Activated CD8-positive, alpha-beta T cell treated with anti-CD3 and anti-CD28 coated beads for 36 hours (primary cell): Measurements from ENCODE around the gene CBX6. TPM values are rescaled to one million over a fixed set of nuclear protein-coding genes. Genes with fewer than 3 reads are reported as not detected.

Experiments used
- ATAC-seq: fragments of 200-7000 bp; cut with Tn5 transposase; one replicate; pipeline ENCODE4 v1.10.0; 2021; ENCODE audit warnings: mild to moderate bottlenecking, moderate library complexity
- CTCF ChIA-PET: fragments of 350-600 bp; sonication (Branson Sonifier 250); formaldehyde crosslinking; loops from one replicate; lab custom pipeline; 2021; ENCODE audit warnings: antibody characterized with exemption; lab: Charles Lee
- POLR2A ChIA-PET: fragments of 350-600 bp; sonication (Branson Sonifier 250); formaldehyde crosslinking; loops from one replicate; lab custom pipeline; 2021; ENCODE audit warnings: antibody characterized with exemption; lab: Charles Lee
- DNase-seq: peaks from one replicate; pipeline ENCODE4 v3.0.0-alpha.2; 2020
- H3K27ac Mint-ChIP-seq: one replicate; pipeline ENCODE4 v1.8.0; 2021; ENCODE audit warnings: mild to moderate bottlenecking, mixed read lengths
- H3K27me3 Mint-ChIP-seq: one replicate; pipeline ENCODE4 v1.8.0; 2021; ENCODE audit warnings: mixed read lengths
- H3K36me3 Mint-ChIP-seq: one replicate; pipeline ENCODE4 v1.8.0; 2021; ENCODE audit warnings: low read depth, mixed read lengths
- H3K4me1 Mint-ChIP-seq: one replicate; pipeline ENCODE4 v1.8.0; 2021; ENCODE audit warnings: low read depth, mixed read lengths
- H3K4me3 Mint-ChIP-seq: one replicate; pipeline ENCODE4 v1.8.0; 2021; ENCODE audit warnings: mild to moderate bottlenecking, moderate library complexity, mixed read lengths
- H3K9me3 Mint-ChIP-seq: one replicate; pipeline ENCODE4 v1.8.0; 2021; ENCODE audit warnings: mixed read lengths
- CTCF ChIP-seq: fragments of 200-600 bp; IDR thresholded peaks from one replicate; pipeline ENCODE4 v1.8.0; 2022; ENCODE audit warnings: antibody characterized with exemption, mild to moderate bottlenecking
- intact Hi-C: fragments of 100-400 bp; cut with micrococcal nuclease; formaldehyde crosslinking; loops from one replicate; pipeline ENCODE4 v1.10.0; 2022
- total RNA-seq, 2 experiments: library from RNA; stranded (reverse); gene quantifications; one replicate each; pipeline ENCODE4 v1.2.3, GENCODE V29; 2021

The CBX6 gene
- total RNA-seq, 2 experiments from 2014 or later: 97.7 to 99.4 TPM

GRCh38 chr22:38866399-38867123 lies 5.5 kb downstream of the CBX6 start:
- POLR2A ChIA-PET: no interaction called here
- ATAC-seq: no peak

GRCh38 chr22:38866024-38866398 lies 6.0 kb downstream of the CBX6 start:
- ATAC-seq: no peak
- Mint-ChIP-seq H3K9me3 (no peaks in the 10 kb centered on the region), H3K27me3 (no peaks in the 10 kb centered on the region), H3K4me3 (no peak overlapping the region), H3K4me1 (peaks cover 31% of the 10 kb centered on the region), H3K36me3 (peaks cover 39% of the 10 kb centered on the region), H3K27ac (no peak overlapping the region)
- no peak for TF ChIP-seq CTCF
- intact Hi-C loops: no loop called here
- ChIA-PET CTCF (no interaction called here), POLR2A (no interaction called here)
- no peak for DNase-seq

More at GRCh38 chr22:38866399-38867123, 5.5 kb downstream of the CBX6 start:
- Mint-ChIP-seq H3K36me3 (peaks cover 41% of the 10 kb centered on the region), H3K4me3 (no peak overlapping the region), H3K4me1 (peaks cover 31% of the 10 kb centered on the region), H3K27me3 (no peaks in the 10 kb centered on the region), H3K9me3 (no peaks in the 10 kb centered on the region), H3K27ac (no peak overlapping the region)
- intact Hi-C loops: no loop called here
- no peak for DNase-seq
- TF ChIP-seq CTCF: no peak
- CTCF ChIA-PET: interaction anchor here (5.8 kb wide), 1 partner anchor 138 kb away, joined by 130 read pairs; no protein-coding TSS in a partner anchor

GRCh38 chr22:38865201-38866023 lies 6.6 kb downstream of the CBX6 start:
- no peaks in the 10 kb centered on the region for H3K9me3 Mint-ChIP-seq
- no peaks in the 10 kb centered on the region for H3K27me3 Mint-ChIP-seq
- DNase-seq: no peak
- intact Hi-C loops: no loop called here
- peaks cover 27% of the 10 kb centered on the region for H3K4me1 Mint-ChIP-seq
- no peak overlapping the region for H3K4me3 Mint-ChIP-seq
- no peak overlapping the region for H3K27ac Mint-ChIP-seq
- ATAC-seq: no peak
- TF ChIP-seq CTCF: no peak
- CTCF ChIA-PET: no interaction called here
- H3K36me3 Mint-ChIP-seq: peaks cover 33% of the 10 kb centered on the region
- POLR2A ChIA-PET: interaction anchor here (0.8 kb wide), 1 partner anchor 17 kb away, joined by 3 read pairs; no protein-coding TSS in a partner anchor

GRCh38 chr22:38864361-38865191 lies 7.4 kb downstream of the CBX6 start:
- TF ChIP-seq CTCF: no peak
- DNase-seq (no peak), ATAC-seq (no peak)
- ChIA-PET CTCF (interaction anchor here (0.9 kb wide), 1 partner anchor 95 kb away, joined by 3 read pairs; no protein-coding TSS in a partner anchor), POLR2A (interaction anchor here (0.8 kb wide), 1 partner anchor 18 kb away, joined by 3 read pairs; no protein-coding TSS in a partner anchor)
- peaks cover 26% of the 10 kb centered on the region for H3K36me3 Mint-ChIP-seq
- intact Hi-C loops: no loop called here
- peak overlapping the region; percentile 14 for H3K27ac Mint-ChIP-seq
- H3K4me1 Mint-ChIP-seq: peaks cover 19% of the 10 kb centered on the region
- no peak overlapping the region for H3K4me3 Mint-ChIP-seq
- H3K27me3 Mint-ChIP-seq: no peaks in the 10 kb centered on the region
- H3K9me3 Mint-ChIP-seq: no peaks in the 10 kb centered on the region
